Ishikawa (cell line): ENCODE data around the gene CCDC154.

ENCODE experiments used
- CEBPB ChIP-seq: IDR thresholded peaks from 2 replicates; pipeline ENCODE4 v1.6.1; 2012
- CREB1 ChIP-seq: IDR thresholded peaks from 2 replicates; pipeline ENCODE4 v1.6.1; 2012; ENCODE audit warnings: low read depth
- EGR1 ChIP-seq: IDR thresholded peaks from 2 replicates; pipeline ENCODE4 v1.6.1; 2012
- EP300 ChIP-seq: IDR thresholded peaks from 2 replicates; pipeline ENCODE4 v1.6.1; 2012; ENCODE audit warnings: borderline replicate concordance
- FOXM1 ChIP-seq: IDR thresholded peaks from 2 replicates; pipeline ENCODE4 v1.6.1; 2012; ENCODE audit warnings: low read depth, borderline replicate concordance
- NFIC ChIP-seq: IDR thresholded peaks from 2 replicates; pipeline ENCODE4 v1.6.1; 2012
- RAD21 ChIP-seq: IDR thresholded peaks from 2 replicates; pipeline ENCODE4 v1.6.1; 2012; ENCODE audit warnings: low read depth
- TAF1 ChIP-seq: IDR thresholded peaks from 2 replicates; pipeline ENCODE4 v1.6.1; 2012; ENCODE audit warnings: low read depth, mild to moderate bottlenecking
- TCF12 ChIP-seq: IDR thresholded peaks from 2 replicates; pipeline ENCODE4 v1.6.1; 2012; ENCODE audit warnings: low read depth
- TEAD4 ChIP-seq: IDR thresholded peaks from 2 replicates; pipeline ENCODE4 v1.6.1; 2012
- YY1 ChIP-seq: IDR thresholded peaks from 2 replicates; pipeline ENCODE4 v1.6.1; 2012; ENCODE audit warnings: low read depth
- ZBTB7A ChIP-seq: IDR thresholded peaks from 2 replicates; pipeline ENCODE4 v1.6.1; 2012; ENCODE audit warnings: low read depth
- TF ChIP-seq, protein P1 (sequence below): IDR thresholded peaks from 2 replicates; pipeline ENCODE4 v1.6.1; 2012; ENCODE audit warnings: low read depth, mild to moderate bottlenecking
- TF ChIP-seq, protein P2 (sequence below): IDR thresholded peaks from 2 replicates; pipeline ENCODE4 v1.6.1; 2012
- TF ChIP-seq, protein P3 (sequence below): IDR thresholded peaks from 2 replicates; pipeline ENCODE4 v1.6.1; 2012

Gene CCDC154

DNA sequence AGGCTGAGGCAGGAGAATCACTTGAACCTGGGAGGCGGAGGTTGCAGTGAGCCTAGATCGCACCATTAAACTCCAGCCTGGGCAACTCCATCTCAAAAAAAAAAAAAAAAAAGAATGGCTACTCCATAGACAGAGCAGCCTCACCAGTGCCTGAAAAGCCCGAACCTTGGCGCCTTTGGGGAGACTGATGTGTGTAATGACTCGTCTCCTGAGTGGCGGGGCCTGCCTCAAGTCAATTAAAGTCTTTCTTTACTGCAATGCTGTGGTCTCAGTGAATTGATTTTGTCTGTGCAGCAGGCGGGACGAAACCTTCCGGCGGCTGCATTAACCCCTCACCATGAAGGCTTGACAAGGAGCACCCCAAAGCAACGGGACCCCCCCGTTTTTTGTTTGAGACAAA lies 20.3 kb downstream of the CCDC154 start:
- TF ChIP-seq, protein P1, sequence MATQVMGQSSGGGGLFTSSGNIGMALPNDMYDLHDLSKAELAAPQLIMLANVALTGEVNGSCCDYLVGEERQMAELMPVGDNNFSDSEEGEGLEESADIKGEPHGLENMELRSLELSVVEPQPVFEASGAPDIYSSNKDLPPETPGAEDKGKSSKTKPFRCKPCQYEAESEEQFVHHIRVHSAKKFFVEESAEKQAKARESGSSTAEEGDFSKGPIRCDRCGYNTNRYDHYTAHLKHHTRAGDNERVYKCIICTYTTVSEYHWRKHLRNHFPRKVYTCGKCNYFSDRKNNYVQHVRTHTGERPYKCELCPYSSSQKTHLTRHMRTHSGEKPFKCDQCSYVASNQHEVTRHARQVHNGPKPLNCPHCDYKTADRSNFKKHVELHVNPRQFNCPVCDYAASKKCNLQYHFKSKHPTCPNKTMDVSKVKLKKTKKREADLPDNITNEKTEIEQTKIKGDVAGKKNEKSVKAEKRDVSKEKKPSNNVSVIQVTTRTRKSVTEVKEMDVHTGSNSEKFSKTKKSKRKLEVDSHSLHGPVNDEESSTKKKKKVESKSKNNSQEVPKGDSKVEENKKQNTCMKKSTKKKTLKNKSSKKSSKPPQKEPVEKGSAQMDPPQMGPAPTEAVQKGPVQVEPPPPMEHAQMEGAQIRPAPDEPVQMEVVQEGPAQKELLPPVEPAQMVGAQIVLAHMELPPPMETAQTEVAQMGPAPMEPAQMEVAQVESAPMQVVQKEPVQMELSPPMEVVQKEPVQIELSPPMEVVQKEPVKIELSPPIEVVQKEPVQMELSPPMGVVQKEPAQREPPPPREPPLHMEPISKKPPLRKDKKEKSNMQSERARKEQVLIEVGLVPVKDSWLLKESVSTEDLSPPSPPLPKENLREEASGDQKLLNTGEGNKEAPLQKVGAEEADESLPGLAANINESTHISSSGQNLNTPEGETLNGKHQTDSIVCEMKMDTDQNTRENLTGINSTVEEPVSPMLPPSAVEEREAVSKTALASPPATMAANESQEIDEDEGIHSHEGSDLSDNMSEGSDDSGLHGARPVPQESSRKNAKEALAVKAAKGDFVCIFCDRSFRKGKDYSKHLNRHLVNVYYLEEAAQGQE = no peak
- TF ChIP-seq, protein P2, sequence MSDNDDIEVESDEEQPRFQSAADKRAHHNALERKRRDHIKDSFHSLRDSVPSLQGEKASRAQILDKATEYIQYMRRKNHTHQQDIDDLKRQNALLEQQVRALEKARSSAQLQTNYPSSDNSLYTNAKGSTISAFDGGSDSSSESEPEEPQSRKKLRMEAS = no peak
- TF ChIP-seq, protein P3, sequence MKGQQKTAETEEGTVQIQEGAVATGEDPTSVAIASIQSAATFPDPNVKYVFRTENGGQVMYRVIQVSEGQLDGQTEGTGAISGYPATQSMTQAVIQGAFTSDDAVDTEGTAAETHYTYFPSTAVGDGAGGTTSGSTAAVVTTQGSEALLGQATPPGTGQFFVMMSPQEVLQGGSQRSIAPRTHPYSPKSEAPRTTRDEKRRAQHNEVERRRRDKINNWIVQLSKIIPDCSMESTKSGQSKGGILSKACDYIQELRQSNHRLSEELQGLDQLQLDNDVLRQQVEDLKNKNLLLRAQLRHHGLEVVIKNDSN = no peak
- TF ChIP-seq TAF1 = no peak
- TF ChIP-seq ZBTB7A = no peak
- TF ChIP-seq YY1 = no peak
- TF ChIP-seq CEBPB = no peak
- no peak for TF ChIP-seq TEAD4

DNA sequence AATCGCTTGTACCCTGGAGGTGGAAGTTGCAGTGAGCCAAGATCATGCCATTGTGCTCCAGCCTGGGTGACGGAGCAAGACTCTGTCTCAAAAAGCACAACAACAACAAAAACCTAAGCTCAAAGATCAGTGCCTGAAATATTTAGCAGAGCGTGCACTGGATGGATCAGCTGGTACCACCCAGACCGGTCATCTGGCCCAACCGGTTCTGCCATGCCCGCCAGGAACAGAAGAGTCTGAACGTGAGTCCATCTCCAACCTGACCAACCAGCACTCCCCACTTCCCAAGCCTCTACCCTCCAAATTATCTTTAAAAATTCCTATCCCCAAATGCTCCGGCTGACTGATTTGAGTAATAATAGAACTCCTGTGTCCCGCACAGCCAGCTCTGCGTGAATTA lies 22.3 kb downstream of the CCDC154 start:
- TF ChIP-seq TAF1 (no peak), NFIC (no peak), TEAD4 (no peak), CREB1 (no peak), TCF12 (no peak), EGR1 (no peak), EP300 (no peak), YY1 (no peak), RAD21 (no peak), FOXM1 (no peak), CEBPB (no peak), ZBTB7A (no peak)
- TF ChIP-seq, protein P1 = no peak
- TF ChIP-seq, protein P2 = no peak
- TF ChIP-seq, protein P3 = no peak

DNA sequence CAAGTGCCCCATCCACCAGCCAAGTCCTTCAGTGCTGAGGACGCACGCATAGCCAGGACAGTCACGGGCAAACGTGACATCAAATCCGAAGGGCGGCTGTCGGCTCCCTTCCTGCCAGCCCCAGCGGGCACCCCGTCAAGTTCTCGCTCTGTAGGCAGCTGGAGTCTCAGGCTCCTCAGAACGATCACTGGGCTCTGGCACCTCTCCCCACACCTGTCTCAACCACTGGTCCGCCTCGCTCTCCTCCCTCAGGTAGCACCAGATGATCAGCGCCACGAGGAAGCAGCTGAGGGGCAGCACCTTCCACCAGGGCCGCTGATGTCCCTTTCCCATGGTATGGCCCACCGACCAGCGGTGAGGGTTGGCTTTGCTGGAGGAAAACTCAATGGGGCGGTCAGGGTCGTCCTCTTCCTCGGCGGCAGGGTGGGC lies 24.2 kb downstream of the CCDC154 start:
- TF ChIP-seq FOXM1 = no peak
- TF ChIP-seq, protein P2 = no peak
- no peak for TF ChIP-seq RAD21

DNA sequence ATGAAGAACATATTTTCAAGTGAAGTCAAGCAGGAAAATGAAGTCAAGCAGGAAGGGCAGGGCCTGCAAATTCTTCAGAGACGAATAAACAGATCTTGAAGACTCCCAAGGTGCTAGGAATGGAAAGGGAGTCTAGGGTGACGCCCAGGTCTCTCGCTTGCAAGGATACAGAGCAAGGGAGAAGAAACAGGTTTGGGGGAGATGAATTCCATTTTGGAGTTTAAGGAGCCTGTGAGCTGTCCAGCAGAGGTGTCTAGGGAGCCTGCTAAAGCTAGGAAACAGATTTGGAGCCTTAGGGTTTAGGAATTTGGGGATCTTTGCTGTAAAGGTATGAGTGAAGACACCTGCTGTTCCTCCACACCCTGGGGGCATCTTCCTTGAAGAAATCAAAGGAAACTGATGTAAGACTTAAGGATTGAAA lies 27.8 kb downstream of the CCDC154 start:
- no peak for TF ChIP-seq TEAD4
- TF ChIP-seq, protein P1 = peak; percentile 38; the same call in 1 of the 2 replicates

DNA sequence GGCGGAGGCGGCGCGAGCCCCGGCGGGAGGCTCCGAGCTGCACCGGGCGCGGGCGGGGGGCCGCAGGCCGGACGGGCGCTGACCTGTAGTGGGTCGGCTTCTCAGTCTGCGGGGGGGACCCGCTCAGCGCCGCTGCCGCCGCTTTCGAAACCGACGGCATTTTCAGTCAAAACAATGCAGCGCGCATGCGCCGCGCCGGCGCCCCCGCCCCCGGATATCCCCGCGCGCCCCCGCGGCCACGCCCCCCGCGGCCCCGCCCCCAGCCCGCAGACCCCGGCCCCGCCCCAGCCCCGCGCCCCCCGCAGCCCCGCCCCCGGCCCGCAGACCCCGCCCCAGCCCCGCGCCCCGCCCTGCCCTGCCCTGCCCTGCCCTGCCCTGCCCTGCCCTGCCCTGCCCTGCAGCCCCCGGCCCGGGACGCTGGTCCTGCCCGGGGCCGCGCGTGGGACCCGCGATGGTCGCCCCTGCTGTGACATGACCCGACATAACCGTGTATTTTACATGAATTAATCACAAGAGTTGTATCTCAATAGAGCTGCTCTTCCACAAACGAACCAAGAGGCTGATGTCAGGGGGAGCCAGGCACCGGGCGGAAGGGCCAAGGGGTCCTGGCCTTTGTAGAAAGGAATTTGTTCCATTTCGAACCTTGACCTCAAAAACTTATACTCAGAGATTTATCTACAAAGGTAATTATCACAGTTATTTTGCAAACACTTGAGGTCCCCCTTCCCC lies 29.7 kb downstream of the CCDC154 start, which contains the start of gene UNKL:
Gene UNKL (minus strand): TSS at position 173 of the 729 bp plus-strand sequence. CDS start 13 bp downstream, at position 160.
- TF ChIP-seq EGR1 = peak; percentile 52; the same call in 1 of the 2 replicates
- TF ChIP-seq YY1 = no peak
- no peak for TF ChIP-seq NFIC
